Stimulated activated CD4-positive, alpha-beta T cell treated with anti-CD3 and anti-CD28 coated beads, Interleukin-15, amount 100 ng/mL, for 24 hours (primary cell): ENCODE measurements around the gene UCKL1.
"Not testable (repeated sequence)": the region's sequence is repeated elsewhere in the genome, so short reads cannot be mapped to it uniquely, and the experiment has no call there.

Experiments
- DNase-seq: peaks from one replicate; pipeline ENCODE4 v3.0.0-alpha.2; 2020

The UCKL1 gene

DNA sequence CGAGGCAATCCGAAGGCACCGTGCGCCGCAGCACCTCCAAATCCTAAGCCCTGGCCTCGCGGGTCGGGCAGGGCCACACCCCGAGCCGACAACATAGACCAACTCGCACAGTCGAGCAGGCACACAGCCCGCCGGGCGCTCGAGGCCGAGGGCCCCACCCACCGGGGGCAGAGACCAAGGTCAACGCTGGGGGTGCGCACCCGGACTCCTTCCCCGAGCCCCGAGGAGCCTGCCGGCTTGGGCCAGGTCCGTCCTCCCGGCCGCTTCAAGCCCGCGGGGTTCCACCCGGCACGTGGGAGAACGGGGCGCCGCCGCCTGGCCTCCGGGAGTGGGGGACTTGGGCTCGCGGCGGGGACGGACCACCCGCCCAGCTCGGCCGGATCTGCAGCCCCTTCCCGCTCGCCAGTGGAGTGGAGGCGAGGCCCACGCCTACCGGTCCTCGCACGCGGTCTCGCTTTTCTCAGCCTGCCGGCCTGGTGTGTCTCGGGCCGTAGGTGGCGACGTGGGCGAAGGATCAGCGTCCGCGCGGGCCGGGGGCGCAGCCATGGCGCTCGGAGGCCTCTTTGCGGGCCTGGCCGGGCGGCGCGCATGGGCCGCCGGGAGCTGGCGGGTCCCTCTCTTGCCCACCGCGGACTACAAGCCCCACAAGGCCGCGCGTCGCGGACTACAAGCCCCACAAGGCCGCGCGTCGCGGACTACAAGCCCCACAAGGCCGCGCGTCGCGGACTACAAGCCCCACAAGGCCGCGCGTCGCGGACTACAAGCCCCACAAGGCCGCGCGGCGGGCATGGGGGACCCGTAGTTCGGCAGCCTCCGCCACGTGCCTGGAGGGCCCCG lies at the start of gene UCKL1:
Gene UCKL1 (minus strand): TSS at position 590 of the 837 bp plus-strand sequence. CDS start 44 bp downstream, at position 546.
- DNase-seq: peak; percentile 92

DNA sequence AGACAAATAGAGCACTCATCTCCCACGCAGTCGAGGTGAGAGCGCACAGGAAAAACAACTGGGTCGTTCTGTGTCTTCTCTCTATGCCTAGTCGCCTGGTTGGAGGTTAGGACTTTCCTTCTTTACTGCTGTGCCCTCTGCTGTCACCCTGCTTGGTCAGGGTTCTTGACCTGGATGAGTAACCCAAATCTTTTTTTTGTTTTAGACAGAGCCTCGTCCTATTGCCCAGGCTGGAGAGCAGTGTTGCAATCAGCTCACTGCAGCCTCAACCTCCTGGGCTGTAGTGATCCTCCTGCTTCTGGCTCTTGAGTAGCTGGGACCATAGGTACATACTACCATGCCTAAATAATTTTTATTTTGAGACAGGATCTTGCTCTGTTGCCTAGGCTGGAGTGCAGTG lies 49.2 kb upstream of the UCKL1 start:
- no peak for DNase-seq

DNA sequence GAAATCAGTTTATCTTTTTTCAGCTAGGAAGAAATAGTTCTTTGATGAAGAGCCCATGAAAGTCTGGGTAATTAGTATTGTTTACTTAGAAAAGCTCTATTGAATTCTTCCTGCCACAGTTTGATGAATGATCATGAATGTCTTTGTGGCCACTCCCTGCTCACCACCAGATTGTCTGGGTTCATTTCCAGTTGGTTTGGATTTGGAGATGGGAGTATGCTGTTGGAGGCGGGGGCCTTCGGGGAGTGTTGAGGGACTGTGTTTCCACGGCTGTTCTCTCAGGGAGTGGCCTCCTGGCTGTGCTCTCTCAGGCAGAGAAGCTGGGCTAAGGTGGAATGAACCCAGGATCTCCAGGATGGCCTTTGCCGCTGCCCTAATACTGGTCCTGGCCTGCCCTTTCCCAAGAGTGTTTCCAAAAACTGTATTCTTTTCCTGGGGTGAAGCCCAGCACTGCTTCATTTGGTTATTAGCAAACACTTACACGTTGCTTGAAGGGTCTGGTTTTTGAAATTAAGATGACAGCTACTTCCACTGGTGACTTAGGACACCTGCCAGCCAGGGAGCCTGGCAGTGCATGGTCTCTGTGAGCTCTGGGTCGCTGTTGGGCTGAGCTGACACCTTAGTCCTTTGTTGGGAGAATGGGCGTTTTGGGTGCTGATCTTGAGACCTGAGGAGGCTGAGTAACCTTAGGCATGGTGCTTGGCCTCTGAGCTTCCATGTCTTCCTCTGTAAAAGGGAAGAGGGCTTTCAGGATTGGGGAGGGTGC lies 47.9 kb upstream of the UCKL1 start:
- DNase-seq: no peak

GRCh38 chr20:64001607-64002011 lies 45.4 kb upstream of the UCKL1 start:
- DNase-seq: no peak

- DNase-seq: no peak
Measured at GRCh38 chr20:64000906-64001305, 44.7 kb upstream of the UCKL1 start.

GRCh38 chr20:63982937-63983336 lies 26.7 kb upstream of the UCKL1 start:
- DNase-seq: no peak

DNA sequence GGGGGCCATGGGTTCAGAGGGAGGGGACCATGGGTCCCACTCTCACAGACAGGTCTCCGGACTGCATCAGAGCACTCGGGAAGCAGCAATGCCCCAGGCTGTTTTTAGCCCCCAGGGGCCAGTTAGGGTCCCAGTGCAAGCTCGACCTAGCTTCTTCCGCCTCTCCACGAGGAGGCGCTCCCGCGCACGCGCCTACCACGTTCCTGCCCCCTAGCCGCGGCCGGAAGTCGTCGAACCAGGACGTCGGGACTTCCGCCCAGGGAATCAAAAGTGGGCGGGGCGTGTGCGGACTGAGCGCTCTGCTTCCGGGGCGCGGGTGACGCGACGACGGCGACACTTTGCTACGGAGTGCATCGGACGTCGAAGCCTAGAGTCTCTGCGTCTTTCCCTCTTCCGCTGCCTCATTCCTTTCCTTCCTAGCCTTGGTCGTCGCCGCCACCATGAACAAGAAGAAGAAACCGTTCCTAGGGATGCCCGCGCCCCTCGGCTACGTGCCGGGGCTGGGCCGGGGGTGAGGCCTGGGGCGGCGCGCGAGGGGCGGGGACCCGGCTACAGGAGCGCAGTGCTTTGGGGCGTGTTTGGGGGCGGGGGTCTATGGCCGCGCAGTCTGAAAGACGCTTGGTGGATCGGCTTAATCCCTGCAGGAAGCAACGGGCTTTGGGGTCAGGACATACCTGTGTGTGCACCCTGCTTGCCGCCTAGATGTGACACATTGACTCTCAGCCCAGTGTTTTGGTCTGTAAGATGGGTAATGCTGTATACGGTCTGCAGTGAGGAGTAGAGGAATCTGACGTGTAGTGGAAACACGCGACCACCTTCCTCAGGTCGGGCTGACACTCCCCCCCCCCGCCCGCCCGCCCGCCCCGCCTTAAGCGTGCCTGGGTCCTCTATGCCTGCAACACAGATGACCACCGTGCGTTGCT lies 24.9 kb upstream of the UCKL1 start, which contains the start of gene PRPF6:
Gene PRPF6 (plus strand): TSS at position 327 of the 923 bp plus-strand sequence. CDS start 114 bp downstream, at position 441.
- DNase-seq: peak; percentile 97

DNA sequence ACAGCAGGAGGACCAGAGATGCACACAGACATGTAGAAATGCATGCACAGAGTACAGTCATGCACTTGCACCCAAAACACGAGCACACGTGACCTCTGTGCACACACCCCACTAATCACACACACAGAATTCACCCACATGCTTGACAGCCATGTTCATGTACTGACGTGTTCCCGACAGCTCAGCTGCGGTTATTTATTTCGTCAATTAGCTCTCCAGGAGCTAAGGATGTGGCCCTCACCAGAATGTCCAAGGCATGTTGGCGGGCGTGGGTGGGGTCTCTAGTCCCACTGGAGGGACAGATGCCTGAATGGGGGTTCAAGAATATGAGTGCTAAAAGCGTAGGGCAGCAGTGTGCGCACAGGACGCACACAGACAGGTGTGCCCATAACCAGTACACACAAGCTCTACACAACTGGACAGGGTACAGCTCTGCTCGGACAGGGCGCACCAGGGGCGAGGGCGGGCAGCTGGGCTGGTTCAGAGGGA lies 24.1 kb upstream of the UCKL1 start:
- peak; percentile 48 for DNase-seq

DNA sequence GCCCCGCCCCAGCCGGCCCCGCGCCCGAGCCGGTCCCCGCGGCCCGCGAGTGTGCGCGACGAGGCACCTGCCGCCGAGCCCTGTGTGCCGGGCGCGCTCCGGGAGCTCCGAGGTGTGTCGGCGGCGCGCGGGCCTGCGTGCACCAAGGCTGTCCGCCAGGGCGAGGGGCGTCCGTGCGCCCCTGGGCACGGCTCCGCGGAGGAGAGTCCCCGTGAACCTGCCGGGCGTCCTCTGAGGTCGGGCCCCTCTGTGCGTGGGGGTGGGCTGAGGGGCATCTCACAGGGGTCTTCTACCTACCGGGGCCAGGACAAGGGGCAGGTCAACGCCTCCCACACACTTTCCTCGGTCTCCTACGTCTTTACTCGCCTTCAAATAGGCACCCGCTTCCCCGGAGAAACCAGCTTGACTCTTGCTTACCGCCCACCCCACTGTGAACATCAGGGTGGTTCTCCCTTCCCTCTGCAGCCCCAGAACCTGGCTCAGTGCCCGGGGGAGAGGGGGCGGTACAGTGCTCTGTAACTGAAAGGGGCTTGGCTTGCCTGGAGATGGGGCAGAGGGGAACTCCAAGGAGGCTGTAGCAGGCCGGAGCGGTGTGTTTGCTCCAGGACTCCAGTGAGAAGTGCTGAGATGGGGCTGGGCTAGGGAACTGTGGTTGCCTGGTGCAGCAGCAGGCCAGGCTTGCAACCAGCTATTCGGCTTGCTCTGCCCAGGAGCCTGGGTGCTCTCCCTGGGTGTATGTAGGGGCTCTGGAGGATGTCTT lies 23.5 kb upstream of the UCKL1 start, which contains the start of gene SAMD10:
Gene SAMD10 (minus strand): TSS at position 86 of the 760 bp plus-strand sequence. CDS start 175 bp downstream, outside the sequence.
- DNase-seq: peak; percentile 93

DNA sequence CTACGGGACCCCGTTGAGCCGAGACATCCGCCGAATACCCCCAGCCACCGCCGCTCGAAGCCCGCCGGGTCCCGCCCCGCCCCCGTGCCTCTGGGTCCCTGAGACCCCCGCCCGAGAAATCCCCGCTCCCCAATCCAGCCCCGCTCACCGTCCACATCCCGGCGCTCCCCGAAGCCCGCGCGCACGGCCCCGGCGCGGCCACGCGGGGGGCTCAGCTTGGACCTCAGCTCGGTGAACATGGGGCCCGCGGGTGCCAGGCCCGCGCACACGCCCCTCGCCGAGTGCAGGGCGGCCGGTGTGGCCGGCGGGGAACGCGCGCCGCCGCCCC lies 23.0 kb upstream of the UCKL1 start:
- peak; percentile 41 for DNase-seq

- DNase-seq: peak; percentile 86
Measured at GRCh38 chr20:63978319-63979228, 22.4 kb upstream of the UCKL1 start.

- peak; percentile 77 for DNase-seq
Measured at GRCh38 chr20:63977739-63978276, 21.6 kb upstream of the UCKL1 start.

DNA sequence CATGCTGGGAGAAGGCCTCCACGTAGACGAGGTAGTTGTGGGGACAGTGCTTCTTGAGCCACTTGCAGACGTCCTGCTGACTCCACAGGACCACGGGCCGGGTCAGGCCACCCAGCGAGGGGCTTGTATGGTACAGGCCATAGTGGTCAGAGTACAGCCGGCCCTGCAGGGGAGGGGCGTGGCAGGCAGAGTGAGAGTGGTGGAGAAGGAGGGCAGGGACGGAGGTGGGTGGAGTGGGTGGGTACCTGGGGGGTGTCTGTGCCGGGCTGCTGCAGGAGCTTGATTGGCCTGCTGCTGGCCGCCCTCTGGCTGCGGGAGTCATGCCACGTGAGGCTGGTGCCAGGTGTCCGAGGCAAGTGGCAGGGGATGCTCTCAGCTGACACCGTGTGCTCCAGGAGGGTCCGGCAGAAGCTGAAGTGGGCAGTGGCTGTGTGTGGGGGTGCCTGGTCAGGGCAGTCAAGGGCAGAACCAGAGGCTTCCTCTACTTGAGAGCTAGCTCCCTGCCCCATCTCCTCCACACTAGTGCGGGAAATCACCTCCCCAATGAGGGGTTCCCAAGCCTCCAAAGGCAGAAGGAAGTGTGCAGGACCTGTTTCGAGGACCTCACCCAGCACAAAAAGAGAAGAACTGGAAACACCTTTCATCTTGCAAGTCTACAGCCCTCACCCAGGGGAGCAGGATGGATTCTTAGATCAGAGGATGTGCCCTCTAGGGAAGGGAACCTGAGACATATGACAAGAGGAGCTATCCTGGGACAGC lies 20.9 kb upstream of the UCKL1 start:
- DNase-seq: no peak

GRCh38 chr20:63976511-63976910 lies 20.3 kb upstream of the UCKL1 start:
- not testable (repeated sequence) for DNase-seq

DNA sequence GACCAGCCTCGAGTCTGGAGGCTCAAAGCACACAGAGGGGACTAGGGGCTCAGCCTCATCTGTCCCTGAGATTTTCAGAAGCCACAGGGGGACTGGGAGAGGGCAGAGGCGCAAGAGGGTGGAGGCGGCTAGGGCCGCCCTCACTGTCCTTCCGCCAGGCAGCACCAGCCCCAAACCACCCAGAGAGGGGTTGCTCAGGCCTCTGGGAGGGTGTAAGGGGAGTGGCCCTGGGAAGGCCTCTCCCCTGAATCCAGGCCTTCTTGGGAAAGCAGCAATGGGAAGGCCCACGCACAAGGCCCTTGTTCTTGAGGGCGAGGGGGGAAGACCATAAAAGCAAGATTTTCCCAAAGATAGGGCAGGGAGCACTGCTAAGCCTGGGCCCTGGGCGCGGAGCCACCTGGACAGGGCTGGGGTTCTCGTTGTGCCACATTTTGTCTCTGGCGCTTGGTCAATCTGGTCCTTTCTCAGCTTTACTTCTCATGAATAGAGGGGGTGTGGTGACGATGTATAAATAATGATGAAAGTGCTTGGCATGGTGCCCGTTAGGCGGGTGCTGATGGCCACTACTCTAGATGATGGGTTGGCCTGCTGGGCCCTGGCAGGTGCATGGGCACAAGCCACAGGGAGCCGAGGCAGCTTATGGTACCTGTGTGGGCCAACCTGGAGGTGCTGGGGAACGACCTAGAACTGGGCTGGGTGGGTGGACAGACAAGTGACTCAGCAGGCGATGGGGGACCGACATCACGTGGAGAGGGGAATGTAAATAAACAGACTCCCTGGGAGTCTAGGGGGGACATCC lies 18.4 kb upstream of the UCKL1 start:
- no peak for DNase-seq

DNA sequence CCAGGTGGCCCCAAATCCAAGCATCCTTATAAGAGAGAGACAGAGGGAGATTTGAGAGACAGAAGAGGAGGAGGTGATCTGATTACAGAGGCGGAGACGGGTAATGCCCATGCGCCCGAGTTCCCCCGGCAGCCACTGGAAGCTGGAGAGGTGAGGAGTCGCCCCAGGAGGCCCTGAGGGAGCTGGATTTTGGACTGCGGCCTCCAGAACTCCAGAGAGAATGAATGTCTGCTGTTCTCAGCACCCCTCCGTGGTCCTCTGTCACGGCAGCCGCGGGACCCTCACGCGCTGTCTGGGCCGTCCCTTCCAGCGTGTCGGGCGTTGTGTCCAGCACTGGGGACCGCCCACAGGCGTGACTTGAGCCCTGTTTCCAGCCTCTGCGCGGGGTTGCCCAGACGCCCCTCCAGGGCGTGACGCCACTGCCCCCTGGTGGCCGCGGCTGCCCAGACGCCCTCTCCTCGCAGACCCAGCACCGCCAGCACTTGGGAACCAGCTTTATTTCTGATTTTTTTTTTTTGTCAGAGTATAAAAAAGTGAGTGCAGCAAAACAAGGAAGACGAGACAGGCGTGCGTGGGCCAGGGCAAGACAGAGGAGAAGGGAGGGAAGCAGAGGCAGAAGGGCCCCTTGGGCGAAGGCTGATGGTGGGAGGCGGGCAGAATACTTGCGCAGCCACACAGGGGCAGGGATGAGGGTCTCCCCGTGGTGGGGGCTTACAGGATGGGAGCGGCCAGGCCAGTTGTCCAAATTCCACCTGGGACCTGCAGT lies 17.6 kb upstream of the UCKL1 start:
- DNase-seq: peak; percentile 82

- no peak for DNase-seq
Measured at GRCh38 chr20:63973160-63973479, 16.9 kb upstream of the UCKL1 start.
